K562 (cell line): ENCODE data around the gene NT5C2. TPM values are rescaled to one million over a fixed set of nuclear protein-coding genes. Genes with fewer than 3 reads are reported as not detected.
"Not testable (repeated sequence)": the region's sequence is repeated elsewhere in the genome, so short reads cannot be mapped to it uniquely, and the experiment has no call there.

ENCODE experiments used
- ATAC-seq: fragments of 200-7000 bp; cut with Tn5 transposase; 3 replicates; pipeline ENCODE4 v1.9.1; 2020; ENCODE audit warnings: moderate library complexity
- BruUV-seq: library from RNA; stranded (reverse); fragments of 400-500 nt; replicated peaks from 2 replicates; lab custom pipeline; 2021; lab: Mats Ljungman, UMichigan
- CTCF ChIA-PET: fragments of 300-600 bp; formaldehyde crosslinking; extraction: SDS; loops from one replicate; lab custom pipeline; 2021; ENCODE audit warnings: low intra/inter-chr PET ratio; lab: Yijun Ruan, JAX
- POLR2A ChIA-PET: fragments of 300-600, 350-650 bp; sonication (Branson Sonifier 250); formaldehyde crosslinking; extraction: SDS; loops from one replicate; lab custom pipeline; 2021; ENCODE audit warnings: antibody characterized with exemption, inconsistent platforms; lab: Yijun Ruan, JAX
- DNase-seq, 4 experiments: peaks; one replicate each; pipeline versions ENCODE4 v3.0.0 to v3.0.0-alpha.2; 2011 to 2018; ENCODE audit warnings: low spot score in 3 of 4, mixed read lengths in 3 of 4; ENCODE audit errors: extremely low read depth in 1 of 4
- FAIRE-seq: peaks from 2 replicates; lab custom pipeline; 2011; peaks lifted over from hg19 to GRCh38; lab: Jason Lieb, UNC
- H2AFZ ChIP-seq: 2 replicates; pipeline ENCODE4 v1.6.0; 2011; ENCODE audit warnings: low read depth, low read length, control low read depth, inconsistent platforms
- H3K27ac ChIP-seq: fragments of 200-600 bp; 3 replicates; pipeline ENCODE4 v1.8.0; 2011; ENCODE audit warnings: low read depth, mild to moderate bottlenecking, control low read depth, inconsistent platforms, low read length, moderate library complexity, mixed read lengths; ENCODE audit errors: extremely low read depth
- H3K27me3 ChIP-seq, 2 experiments: fragments of 300-600 bp in 1 of 2; 2 replicates in 1 of 2; 3 replicates in 1 of 2; pipeline versions ENCODE4 v1.6.0 to v1.8.0; 2011; ENCODE audit warnings: inconsistent platforms in 2 of 2, low read length in 2 of 2, mild to moderate bottlenecking in 1 of 2, mixed read lengths in 1 of 2, moderate library complexity in 1 of 2; ENCODE audit not compliant: control insufficient read depth in 2 of 2, insufficient read depth in 2 of 2
- H3K36me3 ChIP-seq: fragments of 300-600 bp; 3 replicates; pipeline ENCODE4 v1.8.0; 2011; ENCODE audit warnings: mild to moderate bottlenecking, low read length, inconsistent platforms; ENCODE audit not compliant: control insufficient read depth, insufficient read depth
- H3K4me1 ChIP-seq, 2 experiments: fragments of 200-600 bp in 1 of 2; replicated peaks in 1 of 2; 2 replicates in 1 of 2; 3 replicates in 1 of 2; pipeline versions ENCODE4 v1.5.1 to v1.8.0; 2011; ENCODE audit warnings: inconsistent platforms in 2 of 2, low read length in 2 of 2, mild to moderate bottlenecking in 1 of 2, mixed read lengths in 1 of 2, moderate library complexity in 1 of 2; ENCODE audit not compliant: control insufficient read depth in 2 of 2, insufficient read depth in 2 of 2
- H3K4me2 ChIP-seq: 2 replicates; pipeline ENCODE4 v1.6.1; 2011; ENCODE audit warnings: low read length, control low read depth, inconsistent platforms, mixed read lengths; ENCODE audit not compliant: insufficient read depth
- H3K4me3 ChIP-seq: fragments of 200-600 bp; sonication (generic), shearing (Covaris generic); 2 replicates; pipeline ENCODE4 v1.5.1; 2016; ENCODE audit warnings: control low read depth, inconsistent platforms
- H3K79me2 ChIP-seq: fragments of 200-600 bp; 3 replicates; pipeline ENCODE4 v1.8.0; 2011; ENCODE audit warnings: low read length, inconsistent platforms; ENCODE audit not compliant: control insufficient read depth, insufficient read depth
- H3K9ac ChIP-seq, 2 experiments: 2 replicates each; pipeline versions ENCODE4 v1.6.0 to v1.6.1; 2011; ENCODE audit warnings: low read depth in 2 of 2, low read length in 2 of 2, control low read depth in 1 of 2, inconsistent platforms in 1 of 2, mild to moderate bottlenecking in 1 of 2, mixed read lengths in 1 of 2; ENCODE audit not compliant: insufficient read depth in 1 of 2
- H3K9me1 ChIP-seq: one replicate; pipeline ENCODE4 v1.6.0; 2011; ENCODE audit warnings: inconsistent platforms, mild to moderate bottlenecking, low read length, moderate library complexity; ENCODE audit not compliant: control insufficient read depth, insufficient read depth
- H3K9me3 ChIP-seq: replicated peaks from 2 replicates; pipeline ENCODE4 v1.5.1; 2011; ENCODE audit warnings: low read depth, low read length, inconsistent platforms; ENCODE audit not compliant: control insufficient read depth, insufficient read depth
- H4K20me1 ChIP-seq: replicated peaks from 2 replicates; pipeline ENCODE4 v1.6.1; 2011; ENCODE audit warnings: low read length, inconsistent platforms, mixed read lengths; ENCODE audit not compliant: control insufficient read depth, insufficient read depth
- SAP30 ChIP-seq: fragments of 200-600 bp; sonication (generic); IDR thresholded peaks from 2 replicates; pipeline ENCODE4 v1.6.1; 2012; ENCODE audit warnings: borderline replicate concordance, low read depth, mild to moderate bottlenecking, moderate library complexity, low read length, control low read depth, inconsistent platforms; ENCODE audit not compliant: insufficient read depth, poor library complexity, severe bottlenecking
- SIN3A ChIP-seq, 2 experiments: fragments of 150-350 bp in 1 of 2; IDR thresholded peaks; 2 replicates each; pipeline ENCODE4 v1.6.1; 2011 to 2016; ENCODE audit warnings: borderline replicate concordance in 2 of 2, low read depth in 2 of 2, low read length in 2 of 2, mild to moderate bottlenecking in 2 of 2, moderate library complexity in 2 of 2; ENCODE audit not compliant: control insufficient read depth in 1 of 2
- SMARCE1 ChIP-seq: fragments of 450-650 bp; IDR thresholded peaks from 2 replicates; pipeline ENCODE4 v1.7.1; 2016; ENCODE audit warnings: mild to moderate bottlenecking
- TEAD4 ChIP-seq, 2 experiments: sonication (generic) in 1 of 2; formaldehyde crosslinking in 1 of 2; IDR thresholded peaks; 2 replicates each; pipeline versions ENCODE4 v1.6.1 to v1.8.0; 2012 to 2022; ENCODE audit warnings: borderline replicate concordance in 1 of 2, inconsistent platforms in 1 of 2, low read length in 1 of 2, mild to moderate bottlenecking in 1 of 2, missing genetic modification reagents in 1 of 2
- ZNF24 ChIP-seq: fragments of 450-650 bp; IDR thresholded peaks from 2 replicates; pipeline ENCODE4 v1.6.1; 2016
- ZNF699 ChIP-seq: fragments of 250-450 bp; sonication (Bioruptor Pico); IDR thresholded peaks from 2 replicates; pipeline ENCODE4 v1.8.0; 2021; ENCODE audit warnings: mild to moderate bottlenecking, moderate library complexity; ENCODE audit not compliant: insufficient replicate concordance
- WGBS: fragments of 100-300 bp; shearing (Covaris generic); methylation state at CpG from one replicate; pipeline ENCODE4 v1.1.6; 2016; ENCODE audit warnings: low coverage, mixed read lengths; ENCODE audit not compliant: insufficient coverage; ENCODE audit errors: missing lambda C conversion rate; 5-methylcytosine and 5-hydroxymethylcytosine counted together
- in situ Hi-C: fragments of 300-500 bp; cut with MboI; formaldehyde crosslinking; loops from 4 replicates; pipeline ENCODE4 v1.15.0; 2018; ENCODE audit warnings: inconsistent platforms, mixed read lengths
- intact Hi-C: fragments of 100-400 bp; cut with micrococcal nuclease; formaldehyde crosslinking; loops from 2 replicates; pipeline ENCODE4 v1.14.2; 2022
- polyA plus RNA-seq, 8 experiments: library from polyadenylated mRNA; depleted of rRNA in 4 of 8; stranded (reverse) in 5 of 8; unstranded in 3 of 8; fragments of >200 nt; fragmentation: Nextera tagmentation in 2 of 8; fragmentation: Illumina TruSeq in 1 of 8; extraction: Ambion mirVana in 2 of 8; extraction: Trizol in 1 of 8; gene quantifications; 2 replicates each; pipeline versions ENCODE4 v1.2.1 to v1.2.3, GENCODE V29; 2011 to 2014; ENCODE audit warnings: inconsistent platforms in 1 of 8, missing spikeins in 1 of 8
- total RNA-seq, 7 experiments: library from RNA; depleted of rRNA in 6 of 7; stranded (reverse); fragments of >200 nt in 6 of 7; fragmentation: Illumina TruSeq in 2 of 7; extraction: Trizol in 2 of 7; gene quantifications; 2 replicates each; pipeline versions ENCODE4 v1.2.1 to v1.2.3, GENCODE V29; 2011 to 2021; ENCODE audit warnings: low replicate concordance in 1 of 7
- TF ChIP-seq, protein P1 (sequence below), 3 experiments: fragments of 200-800 bp in 1 of 3; fragments of 250-450 bp in 1 of 3; fragments of 450-650 bp in 1 of 3; sonication (Bioruptor Pico) in 1 of 3; sonication (Bioruptor generic) in 1 of 3; formaldehyde crosslinking in 1 of 3; IDR thresholded peaks; 2 replicates each; pipeline versions ENCODE4 v1.6.1 to v1.8.0; 2016 to 2022; ENCODE audit warnings: mild to moderate bottlenecking in 2 of 3, missing genetic modification characterization in 2 of 3, missing compliant biosample characterization in 1 of 3, moderate library complexity in 1 of 3
- TF ChIP-seq, protein P2 (sequence below): sonication (generic); IDR thresholded peaks from 2 replicates; pipeline ENCODE4 v1.6.1; 2016

The NT5C2 gene
- total and polyA plus RNA-seq, 9 of the 15 experiments (the other 6 are each of a cell fraction or from before 2014, with no cell fraction given): 11.3 to 45.2 (median 27.7) TPM

GRCh38 chr10:103192089-103192450 lies 1.0 kb downstream of the NT5C2 start:
- peak overlapping the region; percentile 91 for H2AFZ ChIP-seq
- FAIRE-seq: no peak
- in situ Hi-C loops: no loop called here

DNA sequence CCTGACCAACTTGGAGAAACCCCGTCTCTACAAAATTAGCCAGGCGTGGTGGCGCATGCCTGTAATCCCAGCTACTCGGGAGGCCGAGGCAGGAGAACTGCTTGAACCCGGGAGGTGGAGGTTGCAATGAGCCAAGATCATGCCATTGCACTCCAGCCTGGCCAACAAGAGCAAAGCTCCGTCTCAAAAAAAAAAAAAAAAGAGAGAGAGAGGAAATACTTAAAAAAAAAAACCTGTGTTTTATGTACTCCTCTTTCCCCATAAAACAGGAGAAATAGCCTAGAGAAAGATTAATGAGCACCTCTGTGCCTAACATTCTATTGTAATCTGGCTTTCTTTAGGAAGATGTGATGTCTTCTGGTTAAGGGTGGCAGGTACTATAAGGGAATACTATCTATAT lies 1.9 kb downstream of the NT5C2 start:
- H3K4me3 ChIP-seq, H3K9me3 ChIP-seq, H3K27ac ChIP-seq, intact Hi-C loops, FAIRE-seq, H3K9me1 ChIP-seq, ATAC-seq, DNase-seq, H4K20me1 ChIP-seq, CTCF ChIA-PET, H3K27me3 ChIP-seq, H2AFZ ChIP-seq, in situ Hi-C loops, H3K36me3 ChIP-seq, H3K4me2 ChIP-seq, BruUV-seq: not testable (repeated sequence)
- 73% methylated on average over 4 of the region's 7 CpGs for WGBS
- H3K79me2 ChIP-seq: peaks cover 55% of the 10 kb centered on the region
- H3K9ac ChIP-seq: peak overlapping the region in 1 of 2 experiments; percentile 22; a peak in 2 of 4 replicates
- H3K4me1 ChIP-seq: peaks cover 12% of the 10 kb centered on the region in 2 experiments
- POLR2A ChIA-PET: interaction anchor here (1.2 to 1.8 kb wide), 2 partner anchors 13 to 14 kb away, joined by 3 to 5 read pairs; no protein-coding TSS in a partner anchor

More at GRCh38 chr10:103192089-103192450, 1.0 kb downstream of the NT5C2 start:
- H3K9me1 ChIP-seq: no peaks in the 10 kb centered on the region
- POLR2A ChIA-PET: interaction anchor here (0.6 to 1.8 kb wide), 7 partner anchors 8 to 72 kb away, joined by 3 to 10 read pairs (median 3); no protein-coding TSS in a partner anchor
- peaks cover 13 to 18% of the 10 kb centered on the region in 2 experiments for H3K4me1 ChIP-seq
- TF ChIP-seq SIN3A (IDR thresholded peaks at IDR 0.05; ENCODE audit: borderline replicate concordance in 2 of 2, control insufficient read depth in 1 of 2, low read depth in 2 of 2, low read length in 2 of 2) (0 out of 4 replicates have a peak, but pooled peaks of 1 of the 2 experiments have one; percentile 46), SMARCE1 (0 out of 2 replicates have a peak, but pooled peaks have one; percentile 20), TEAD4 (IDR thresholded peaks at IDR 0.05; ENCODE audit: low read length) (0 out of 2 replicates have a peak, but pooled peaks have one; percentile 12), TEAD4 (CRISPR knock-in tag; IDR thresholded peaks at IDR 0.05; ENCODE audit: borderline replicate concordance) (no peak), ZNF699 (no peak), SAP30 (peak; percentile 26), ZNF24 (no peak)
- TF ChIP-seq, protein P1, sequence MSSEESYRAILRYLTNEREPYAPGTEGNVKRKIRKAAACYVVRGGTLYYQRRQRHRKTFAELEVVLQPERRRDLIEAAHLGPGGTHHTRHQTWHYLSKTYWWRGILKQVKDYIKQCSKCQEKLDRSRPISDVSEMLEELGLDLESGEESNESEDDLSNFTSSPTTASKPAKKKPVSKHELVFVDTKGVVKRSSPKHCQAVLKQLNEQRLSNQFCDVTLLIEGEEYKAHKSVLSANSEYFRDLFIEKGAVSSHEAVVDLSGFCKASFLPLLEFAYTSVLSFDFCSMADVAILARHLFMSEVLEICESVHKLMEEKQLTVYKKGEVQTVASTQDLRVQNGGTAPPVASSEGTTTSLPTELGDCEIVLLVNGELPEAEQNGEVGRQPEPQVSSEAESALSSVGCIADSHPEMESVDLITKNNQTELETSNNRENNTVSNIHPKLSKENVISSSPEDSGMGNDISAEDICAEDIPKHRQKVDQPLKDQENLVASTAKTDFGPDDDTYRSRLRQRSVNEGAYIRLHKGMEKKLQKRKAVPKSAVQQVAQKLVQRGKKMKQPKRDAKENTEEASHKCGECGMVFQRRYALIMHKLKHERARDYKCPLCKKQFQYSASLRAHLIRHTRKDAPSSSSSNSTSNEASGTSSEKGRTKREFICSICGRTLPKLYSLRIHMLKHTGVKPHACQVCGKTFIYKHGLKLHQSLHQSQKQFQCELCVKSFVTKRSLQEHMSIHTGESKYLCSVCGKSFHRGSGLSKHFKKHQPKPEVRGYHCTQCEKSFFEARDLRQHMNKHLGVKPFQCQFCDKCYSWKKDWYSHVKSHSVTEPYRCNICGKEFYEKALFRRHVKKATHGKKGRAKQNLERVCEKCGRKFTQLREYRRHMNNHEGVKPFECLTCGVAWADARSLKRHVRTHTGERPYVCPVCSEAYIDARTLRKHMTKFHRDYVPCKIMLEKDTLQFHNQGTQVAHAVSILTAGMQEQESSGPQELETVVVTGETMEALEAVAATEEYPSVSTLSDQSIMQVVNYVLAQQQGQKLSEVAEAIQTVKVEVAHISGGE (CRISPR knock-in tag; IDR thresholded peaks at IDR 0.05): peak in 1 of 3 experiments; percentile 91; a peak in 2 of 6 replicates
- TF ChIP-seq, protein P2, sequence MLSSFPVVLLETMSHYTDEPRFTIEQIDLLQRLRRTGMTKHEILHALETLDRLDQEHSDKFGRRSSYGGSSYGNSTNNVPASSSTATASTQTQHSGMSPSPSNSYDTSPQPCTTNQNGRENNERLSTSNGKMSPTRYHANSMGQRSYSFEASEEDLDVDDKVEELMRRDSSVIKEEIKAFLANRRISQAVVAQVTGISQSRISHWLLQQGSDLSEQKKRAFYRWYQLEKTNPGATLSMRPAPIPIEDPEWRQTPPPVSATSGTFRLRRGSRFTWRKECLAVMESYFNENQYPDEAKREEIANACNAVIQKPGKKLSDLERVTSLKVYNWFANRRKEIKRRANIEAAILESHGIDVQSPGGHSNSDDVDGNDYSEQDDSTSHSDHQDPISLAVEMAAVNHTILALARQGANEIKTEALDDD: peak; percentile 41; the same call in 1 of the 2 replicates
- TF ChIP-seq, all 486 proteins: peak for 6
- DNase-seq: peak; percentile 18 to 24 (median 20)
- peak overlapping the region; percentile 95 for H3K27ac ChIP-seq
- peak overlapping the region; percentile 87 for H3K4me2 ChIP-seq
- peaks cover 4% of the 10 kb centered on the region; the same call in 1 of the 3 replicates for H3K36me3 ChIP-seq
- peaks cover 52% of the 10 kb centered on the region for H3K79me2 ChIP-seq
- ATAC-seq: peak; percentile 39
- peak overlapping the region; percentile 96 for H3K4me3 ChIP-seq
- intact Hi-C loops: loop anchor here (2.0 kb wide), 1 partner anchor 53 kb away; the partner anchor contains the start of gene RPEL1
- H3K9me3 ChIP-seq: no peaks in the 10 kb centered on the region
- WGBS: 3% methylated on average over 13 of the region's 14 CpGs
- BruUV-seq: no TSS peak
- H4K20me1 ChIP-seq: no peaks in the 10 kb centered on the region
- peak overlapping the region; percentile 88 to 97 for H3K9ac ChIP-seq
- CTCF ChIA-PET: no interaction called here
- no peaks in the 10 kb centered on the region for H3K27me3 ChIP-seq
